ENCODE data around the gene PLAGL2. TPM values are rescaled to one million over a fixed set of nuclear protein-coding genes. Genes with fewer than 3 reads are reported as not detected.

Gene PLAGL2
- total and polyA plus RNA-seq, 2 experiments from 2014 or later = 13.2 to 28.2 TPM

- TF ChIP-seq ETS1 (IDR thresholded peaks at IDR 0.05) (no peak), CREB1 (CRISPR knock-in tag; IDR thresholded peaks at IDR 0.05; ENCODE audit: low read depth) (no peak), REST (IDR thresholded peaks at IDR 0.05; ENCODE audit: unreplicated experiment) (no peak), EZH2 (IDR thresholded peaks at IDR 0.05; ENCODE audit: low read depth, unreplicated experiment) (no peak), EZH2phosphoT487 (IDR thresholded peaks at IDR 0.05; ENCODE audit: unreplicated experiment) (no peak), STAT1 (IDR thresholded peaks at IDR 0.05; ENCODE audit: unreplicated experiment) (no peak), JUNB (IDR thresholded peaks at IDR 0.05; ENCODE audit: unreplicated experiment) (no peak), ZNF331 (CRISPR knock-in tag; IDR thresholded peaks at IDR 0.05; ENCODE audit: low read depth) (no peak)
- TF ChIP-seq, protein P1, sequence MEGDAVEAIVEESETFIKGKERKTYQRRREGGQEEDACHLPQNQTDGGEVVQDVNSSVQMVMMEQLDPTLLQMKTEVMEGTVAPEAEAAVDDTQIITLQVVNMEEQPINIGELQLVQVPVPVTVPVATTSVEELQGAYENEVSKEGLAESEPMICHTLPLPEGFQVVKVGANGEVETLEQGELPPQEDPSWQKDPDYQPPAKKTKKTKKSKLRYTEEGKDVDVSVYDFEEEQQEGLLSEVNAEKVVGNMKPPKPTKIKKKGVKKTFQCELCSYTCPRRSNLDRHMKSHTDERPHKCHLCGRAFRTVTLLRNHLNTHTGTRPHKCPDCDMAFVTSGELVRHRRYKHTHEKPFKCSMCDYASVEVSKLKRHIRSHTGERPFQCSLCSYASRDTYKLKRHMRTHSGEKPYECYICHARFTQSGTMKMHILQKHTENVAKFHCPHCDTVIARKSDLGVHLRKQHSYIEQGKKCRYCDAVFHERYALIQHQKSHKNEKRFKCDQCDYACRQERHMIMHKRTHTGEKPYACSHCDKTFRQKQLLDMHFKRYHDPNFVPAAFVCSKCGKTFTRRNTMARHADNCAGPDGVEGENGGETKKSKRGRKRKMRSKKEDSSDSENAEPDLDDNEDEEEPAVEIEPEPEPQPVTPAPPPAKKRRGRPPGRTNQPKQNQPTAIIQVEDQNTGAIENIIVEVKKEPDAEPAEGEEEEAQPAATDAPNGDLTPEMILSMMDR (conservative IDR thresholded peaks at IDR 0.05; ENCODE audit: low read depth in 2 of 2) = no peak
These were observed 55.0 kb downstream of the PLAGL2 start (continued) for GRCh38 chr20:32152421-32153155.

DNA sequence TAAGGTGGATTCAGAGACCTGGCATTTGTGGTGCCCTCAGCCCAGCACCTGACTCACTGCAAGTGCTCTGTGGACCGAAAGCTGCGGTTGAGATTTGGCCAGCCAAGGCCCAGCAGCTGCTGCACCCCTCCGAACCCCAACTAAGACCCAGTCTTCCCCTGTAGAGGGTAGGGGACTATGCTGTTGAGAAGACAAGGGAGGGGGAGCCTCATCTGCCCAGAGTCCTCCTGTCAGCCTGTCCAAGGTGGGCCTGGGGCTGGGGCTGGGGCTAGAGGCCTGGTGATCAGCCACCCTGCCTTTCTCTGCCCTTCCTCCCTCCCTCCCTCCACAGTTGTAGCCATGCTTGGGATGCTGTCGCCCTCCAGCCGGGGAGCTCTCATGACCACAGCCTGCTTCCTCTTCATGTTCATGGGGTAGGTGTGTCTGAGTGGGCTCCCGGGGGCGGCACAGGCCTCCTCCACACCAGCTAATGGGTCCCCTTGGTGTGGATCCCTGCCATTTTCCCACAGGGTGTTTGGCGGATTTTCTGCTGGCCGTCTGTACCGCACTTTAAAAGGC lies 57.2 kb downstream of the PLAGL2 start:
- H3K36me3 ChIP-seq (ENCODE audit: insufficient read depth) = peaks cover 66% of the 10 kb centered on the region
- H3K27ac Mint-ChIP-seq = no peak overlapping the region
- H3K4me1 ChIP-seq (ENCODE audit: insufficient read depth) = peaks cover 5% of the 10 kb centered on the region; the same call in 1 of the 2 replicates
- H3K79me2 ChIP-seq (replicated peaks; ENCODE audit: insufficient read depth) = no peaks in the 10 kb centered on the region
- H3K4me1 Mint-ChIP-seq = peaks cover 4% of the 10 kb centered on the region; the same call in 1 of the 3 replicates
- DNase-seq (ENCODE audit: low spot score) (no peak), ATAC-seq (no peak)
- peaks cover 16% of the 10 kb centered on the region; the same call in 1 of the 2 replicates for H3F3A ChIP-seq (replicated peaks; ENCODE audit: low read depth)
- H2AFZ ChIP-seq = no peak overlapping the region
- H3K9me3 Mint-ChIP-seq = no peaks in the 10 kb centered on the region
- H4K20me1 ChIP-seq (replicated peaks; ENCODE audit: insufficient read depth) = peaks cover 20% of the 10 kb centered on the region
- H3K9me2 ChIP-seq (ENCODE audit: insufficient read depth) = no peaks in the 10 kb centered on the region
- H3K36me3 Mint-ChIP-seq (ENCODE audit: low read depth) = peaks cover 72% of the 10 kb centered on the region
- H3K4me3 ChIP-seq = no peak overlapping the region
- no peak overlapping the region for H3K27ac ChIP-seq (ENCODE audit: low read depth)
- no peak overlapping the region for H3K4me2 ChIP-seq
- H3K27me3 ChIP-seq (ENCODE audit: insufficient read depth) = no peaks in the 10 kb centered on the region
- H3K4me3 Mint-ChIP-seq = no peak overlapping the region
- peaks cover 14% of the 10 kb centered on the region for H3K27me3 Mint-ChIP-seq (ENCODE audit: insufficient read depth, low read depth, poor library complexity)
- no peak for TF ChIP-seq REST (IDR thresholded peaks at IDR 0.05; ENCODE audit: unreplicated experiment)
- no peak for TF ChIP-seq ZNF114 (CRISPR knock-in tag; IDR thresholded peaks at IDR 0.05)
- TF ChIP-seq EZH2 (IDR thresholded peaks at IDR 0.05; ENCODE audit: low read depth, unreplicated experiment) = no peak
- TF ChIP-seq, protein P1 (conservative IDR thresholded peaks at IDR 0.05; ENCODE audit: low read depth in 2 of 2) = no peak
- no peak for TF ChIP-seq EZH2phosphoT487 (IDR thresholded peaks at IDR 0.05; ENCODE audit: unreplicated experiment)
- TF ChIP-seq JUNB (IDR thresholded peaks at IDR 0.05; ENCODE audit: unreplicated experiment) = no peak
- TF ChIP-seq STAT1 (IDR thresholded peaks at IDR 0.05; ENCODE audit: unreplicated experiment) = no peak
- no peak for TF ChIP-seq ZNF331 (CRISPR knock-in tag; IDR thresholded peaks at IDR 0.05; ENCODE audit: low read depth)
- TF ChIP-seq ETS1 (IDR thresholded peaks at IDR 0.05) = no peak

All from GM23338 (cell line).